Mesodermal cell (in vitro differentiated cells): ENCODE measurements around the gene ACHE.
A peak's percentile ranks its signal among the peaks of the same experiment; 100 is the strongest.

Experiments used
- H3K27ac ChIP-seq: 2 replicates; pipeline ENCODE4 v1.7.0; 2013; ENCODE audit warnings: mild to moderate bottlenecking, low read depth, low read length, moderate library complexity; ENCODE audit not compliant: severe bottlenecking
- H3K36me3 ChIP-seq: 2 replicates; pipeline ENCODE4 v1.7.1; 2013; ENCODE audit warnings: mild to moderate bottlenecking, low read length, moderate library complexity; ENCODE audit not compliant: control insufficient read depth, insufficient read depth
- H3K4me1 ChIP-seq: one replicate; pipeline ENCODE4 v1.7.1; 2013; ENCODE audit warnings: mild to moderate bottlenecking, low read length; ENCODE audit not compliant: insufficient read depth, control insufficient read depth, poor library complexity, severe bottlenecking
- H3K4me3 ChIP-seq: 2 replicates; pipeline ENCODE4 v1.7.0; 2013; ENCODE audit warnings: low read length, control low read depth, mild to moderate bottlenecking; ENCODE audit not compliant: insufficient read depth, poor library complexity, severe bottlenecking; ENCODE audit errors: extremely low read depth
- H3K9me3 ChIP-seq: 2 replicates; pipeline ENCODE4 v1.7.1; 2013; ENCODE audit warnings: mild to moderate bottlenecking, low read length, moderate library complexity; ENCODE audit not compliant: control insufficient read depth
- WGBS, 2 experiments: methylation state at CpG; one replicate each; pipeline ENCODE4 v1.1.5; 2013; ENCODE audit warnings: missing lambda C conversion rate in 2 of 2; ENCODE audit not compliant: insufficient coverage in 2 of 2; 5-methylcytosine and 5-hydroxymethylcytosine counted together

ACHE gene

DNA sequence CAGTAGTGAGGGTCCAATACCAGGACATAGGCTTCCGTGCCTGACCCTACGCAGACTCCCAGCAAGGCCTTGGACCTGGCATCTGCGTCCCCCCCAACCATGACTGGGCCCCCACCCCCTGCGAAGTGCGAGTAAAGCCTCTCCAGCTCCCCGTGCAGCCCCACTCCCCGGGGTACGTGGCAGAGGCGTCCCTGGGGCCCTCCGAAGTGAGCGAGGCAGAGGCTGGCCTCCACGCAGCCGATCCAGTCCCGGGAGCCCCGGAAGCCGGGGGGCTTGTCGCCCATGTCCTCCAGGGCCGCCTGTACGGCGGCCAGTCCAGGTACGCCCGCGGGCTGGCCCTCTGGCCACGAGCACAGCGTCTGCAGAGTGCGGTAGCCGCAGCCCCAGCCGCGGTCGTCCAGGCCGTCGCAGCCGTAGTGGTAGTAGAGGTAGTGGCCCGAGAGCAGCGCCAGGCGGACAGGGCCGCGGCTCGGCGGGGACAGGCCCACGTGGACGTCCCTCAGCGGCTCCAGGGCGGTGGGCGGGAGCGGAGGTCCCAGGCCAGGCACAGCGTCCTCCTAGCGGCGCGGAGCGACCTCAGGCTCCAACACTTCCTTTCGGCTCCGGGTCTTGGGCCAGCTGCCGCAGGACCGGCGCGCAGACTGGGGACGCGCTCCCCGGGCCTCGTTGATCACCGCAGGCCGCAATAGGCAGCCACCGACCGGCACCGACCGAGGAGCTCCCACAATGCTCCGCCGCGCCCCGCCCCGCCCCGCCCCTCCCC, 6.5 kb downstream of the ACHE start, which contains the start of gene UFSP1:
UFSP1 (minus strand) TSS at position 728 of the 763 bp plus-strand sequence; CDS start at position 284, 444 bp downstream.
- WGBS, 2 experiments, result 3 to 4% methylated on average over 39 to 49 of the region's 73 CpGs
- H3K27ac ChIP-seq, result peak within 1 kb of the TSS; percentile 86
- H3K4me3 ChIP-seq, result peak within 1 kb of the TSS; percentile 52
- H3K4me1 ChIP-seq, result peaks cover 15% of the 10 kb centered on the region
- peaks cover 51% of the 10 kb centered on the region for H3K36me3 ChIP-seq
- H3K9me3 ChIP-seq, result no peaks in the 10 kb centered on the region

DNA sequence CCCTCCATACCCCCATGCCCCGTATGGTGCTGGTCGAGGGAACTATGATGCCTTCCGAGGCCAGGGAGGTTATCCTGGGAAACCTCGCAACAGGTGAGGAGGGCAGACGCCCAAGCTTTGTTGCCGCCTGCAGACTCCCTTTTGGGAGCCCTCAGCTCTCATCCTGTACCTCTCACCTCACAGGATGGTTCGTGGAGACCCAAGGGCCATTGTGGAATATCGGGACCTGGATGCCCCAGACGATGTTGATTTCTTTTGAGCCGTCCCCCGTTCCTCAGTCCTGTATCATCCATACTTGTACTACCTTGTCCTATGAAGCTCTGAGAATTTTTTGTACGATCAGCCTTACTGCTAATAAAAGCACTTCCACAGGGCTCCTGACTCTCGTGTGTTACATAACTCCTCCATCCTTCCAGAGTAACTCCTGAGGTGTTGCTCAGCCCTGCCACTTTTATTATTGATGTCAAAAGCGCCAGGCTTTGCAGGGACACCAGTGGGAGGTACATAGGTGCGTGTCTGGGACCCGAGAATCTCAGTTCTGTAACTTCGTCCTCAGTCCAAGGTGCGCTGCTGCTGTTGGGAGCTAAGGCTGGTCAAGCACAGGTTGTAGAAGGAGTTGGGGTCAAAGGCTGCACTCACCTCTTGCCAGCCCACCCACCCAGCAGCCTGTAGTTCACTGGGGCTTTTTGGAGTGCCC, 7.2 kb downstream of the ACHE start:
- peak overlapping the region; percentile 82 for H3K27ac ChIP-seq
- 84 to 88% methylated on average over 16 to 18 of the region's 18 CpGs for WGBS, 2 experiments
- H3K4me3 ChIP-seq, result peak overlapping the region; percentile 52
- no peaks in the 10 kb centered on the region for H3K9me3 ChIP-seq
- H3K4me1 ChIP-seq, result peaks cover 22% of the 10 kb centered on the region
- H3K36me3 ChIP-seq, result peaks cover 58% of the 10 kb centered on the region

DNA sequence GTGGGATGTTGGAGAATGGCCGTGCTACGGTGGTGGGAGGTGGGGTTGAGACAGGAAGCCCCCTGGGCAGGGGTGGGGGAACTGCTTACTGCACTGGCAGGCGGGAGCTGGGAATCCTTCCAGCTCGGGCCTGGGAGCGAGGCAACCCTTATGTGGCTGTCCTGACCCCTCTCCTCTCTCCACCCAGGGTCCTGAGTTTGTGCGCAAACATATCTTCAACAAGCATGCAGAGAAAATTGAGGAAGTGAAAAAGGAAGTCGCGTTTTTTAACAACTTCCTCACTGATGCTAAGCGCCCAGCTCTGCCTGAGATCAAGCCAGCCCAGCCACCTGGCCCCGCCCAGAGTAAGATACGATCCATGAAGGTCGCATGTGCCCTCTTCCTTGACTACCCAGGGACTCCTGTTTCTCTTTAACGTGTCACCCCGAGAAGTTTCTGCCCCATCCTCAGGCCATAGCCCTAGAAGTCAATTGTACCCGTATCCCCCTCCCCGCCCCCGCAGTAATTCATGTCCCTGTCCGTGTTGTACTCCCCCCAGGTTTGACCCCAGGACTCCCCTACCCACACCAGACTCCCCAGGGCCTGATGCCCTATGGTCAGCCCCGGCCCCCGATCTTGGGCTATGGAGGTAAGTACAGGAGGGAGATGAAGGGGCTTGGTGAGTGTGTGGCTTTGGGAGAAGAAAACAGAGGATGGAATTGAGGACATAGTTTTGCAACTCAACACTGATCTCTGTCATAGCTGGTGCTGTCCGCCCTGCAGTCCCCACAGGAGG, 8.0 kb downstream of the ACHE start:
- 88 to 89% methylated on average over 12 to 16 of the region's 21 CpGs for WGBS, 2 experiments

GRCh38 chr7:100886936-100887515, 8.7 kb downstream of the ACHE start:
- peaks cover 69% of the 10 kb centered on the region for H3K36me3 ChIP-seq
- no peaks in the 10 kb centered on the region for H3K9me3 ChIP-seq
- WGBS, 2 experiments, result 94 to 95% methylated on average over 25 of the region's 25 CpGs
- H3K27ac ChIP-seq, result peak overlapping the region; percentile 2
- no peak overlapping the region for H3K4me3 ChIP-seq
- peaks cover 20% of the 10 kb centered on the region for H3K4me1 ChIP-seq

More for the DNA sequence above, 8.0 kb downstream of the ACHE start:
- H3K27ac ChIP-seq, result no peak overlapping the region
- H3K4me1 ChIP-seq, result peaks cover 22% of the 10 kb centered on the region
- peaks cover 62% of the 10 kb centered on the region for H3K36me3 ChIP-seq
- no peaks in the 10 kb centered on the region for H3K9me3 ChIP-seq
- H3K4me3 ChIP-seq, result no peak overlapping the region

DNA sequence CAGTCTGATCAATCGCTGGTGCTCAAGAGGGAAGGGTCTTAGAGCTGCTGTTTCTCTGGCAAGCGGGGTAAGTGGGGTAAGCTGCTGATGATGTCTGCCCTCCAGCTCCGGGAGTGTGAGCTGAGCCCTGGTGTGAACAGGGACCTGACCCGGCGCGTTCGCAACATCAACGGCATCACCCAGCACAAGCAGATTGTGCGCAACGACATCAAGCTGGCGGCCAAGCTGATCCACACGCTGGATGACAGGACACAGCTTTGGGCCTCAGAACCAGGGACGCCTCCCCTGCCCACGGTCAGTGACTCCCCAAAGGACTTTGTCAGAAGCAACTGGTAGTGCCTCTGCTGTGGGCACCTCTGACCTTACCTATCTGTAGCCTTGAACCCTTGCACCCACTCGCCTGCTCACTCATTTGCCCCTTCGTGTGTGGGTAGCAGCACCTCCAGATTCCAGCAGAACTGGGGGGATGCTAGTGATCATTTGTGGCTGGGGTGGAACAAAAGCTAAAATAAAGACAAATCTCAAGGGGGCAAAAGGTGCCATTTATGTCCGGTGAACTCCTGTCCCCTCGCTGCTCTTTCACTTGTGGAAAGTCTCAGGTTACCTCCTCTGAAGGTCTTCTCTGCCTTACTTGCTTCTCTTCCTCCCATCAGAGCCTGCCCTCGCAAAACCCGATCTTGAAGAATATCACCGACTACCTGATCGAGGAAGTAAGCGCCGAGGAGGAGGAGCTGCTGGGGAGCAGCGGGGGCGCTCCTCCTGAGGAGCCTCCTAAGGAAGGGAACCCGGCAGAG, 9.3 kb downstream of the ACHE start:
- WGBS, 2 experiments, result 96% methylated on average over 26 of the region's 27 CpGs
- peaks cover 76% of the 10 kb centered on the region for H3K36me3 ChIP-seq
- H3K27ac ChIP-seq, result peak overlapping the region; percentile 2
- H3K4me3 ChIP-seq, result no peak overlapping the region
- peaks cover 21% of the 10 kb centered on the region for H3K4me1 ChIP-seq
- no peaks in the 10 kb centered on the region for H3K9me3 ChIP-seq

GRCh38 chr7:100885440-100886141, 10.1 kb downstream of the ACHE start:
- 95 to 97% methylated on average over 15 to 21 of the region's 22 CpGs for WGBS, 2 experiments
- H3K36me3 ChIP-seq, result peaks cover 83% of the 10 kb centered on the region
- H3K9me3 ChIP-seq, result no peaks in the 10 kb centered on the region
- no peak overlapping the region for H3K27ac ChIP-seq
- H3K4me3 ChIP-seq, result no peak overlapping the region
- H3K4me1 ChIP-seq, result peaks cover 22% of the 10 kb centered on the region

GRCh38 chr7:100884736-100885439, 10.8 kb downstream of the ACHE start:
- Histone ChIP-seq H3K9me3 (no peaks in the 10 kb centered on the region), H3K36me3 (peaks cover 90% of the 10 kb centered on the region), H3K4me3 (no peak overlapping the region), H3K4me1 (peaks cover 22% of the 10 kb centered on the region), H3K27ac (no peak overlapping the region)
- WGBS, 2 experiments, result 93 to 95% methylated on average over 18 to 24 of the region's 29 CpGs

DNA sequence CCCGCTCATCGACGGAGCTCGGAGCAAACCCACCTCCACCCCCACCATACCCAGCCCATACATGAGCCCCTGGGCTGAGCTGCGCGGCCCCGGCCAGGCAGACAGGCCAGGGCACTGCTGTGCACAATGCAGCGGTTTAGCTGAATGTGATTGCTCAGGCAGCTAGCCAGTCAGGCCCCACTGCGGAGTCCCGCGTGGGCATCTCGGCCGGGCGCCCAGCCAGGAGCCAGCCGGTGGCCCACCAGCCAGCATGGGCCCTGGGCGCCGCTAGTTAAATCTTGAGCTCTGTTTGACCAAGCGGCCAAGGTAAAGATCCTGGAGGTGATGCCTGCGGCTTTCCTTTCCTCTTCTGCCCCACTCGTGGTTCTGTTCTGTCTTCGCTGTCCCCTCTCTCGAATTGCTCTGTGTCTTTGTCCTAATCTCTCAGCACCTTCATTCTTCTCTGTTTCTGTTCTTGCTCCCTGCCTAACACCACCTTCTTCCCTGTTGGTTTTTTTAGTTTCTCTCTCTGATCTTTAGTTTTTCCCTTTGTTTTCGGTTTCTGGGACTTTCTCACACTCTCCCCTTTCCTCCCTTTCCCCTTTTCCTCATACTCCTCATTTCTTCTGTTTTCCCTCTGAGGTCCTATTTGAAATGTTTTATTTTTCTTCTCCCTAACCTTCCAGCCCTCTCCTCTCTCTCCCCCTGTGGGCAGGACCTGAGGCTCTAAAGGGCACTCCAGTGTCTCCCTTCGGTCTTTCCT, 12.7 kb downstream of the ACHE start:
- Histone ChIP-seq H3K27ac (no peak overlapping the region), H3K4me3 (no peak overlapping the region), H3K4me1 (peaks cover 31% of the 10 kb centered on the region), H3K9me3 (no peaks in the 10 kb centered on the region), H3K36me3 (peaks cover 100% of the 10 kb centered on the region)
- 97% methylated on average over 18 to 20 of the region's 24 CpGs for WGBS, 2 experiments

- 94 to 98% methylated on average over 7 of the region's 9 CpGs for WGBS, 2 experiments
- no peaks in the 10 kb centered on the region for H3K9me3 ChIP-seq
- H3K36me3 ChIP-seq, result peaks cover 100% of the 10 kb centered on the region
- H3K4me1 ChIP-seq, result peaks cover 29% of the 10 kb centered on the region
- no peak overlapping the region for H3K4me3 ChIP-seq
- no peak overlapping the region for H3K27ac ChIP-seq
Observed at GRCh38 chr7:100882201-100882600, 13.5 kb downstream of the ACHE start.
